ENCODE data around the gene C2orf81.

The C2orf81 gene

DNA sequence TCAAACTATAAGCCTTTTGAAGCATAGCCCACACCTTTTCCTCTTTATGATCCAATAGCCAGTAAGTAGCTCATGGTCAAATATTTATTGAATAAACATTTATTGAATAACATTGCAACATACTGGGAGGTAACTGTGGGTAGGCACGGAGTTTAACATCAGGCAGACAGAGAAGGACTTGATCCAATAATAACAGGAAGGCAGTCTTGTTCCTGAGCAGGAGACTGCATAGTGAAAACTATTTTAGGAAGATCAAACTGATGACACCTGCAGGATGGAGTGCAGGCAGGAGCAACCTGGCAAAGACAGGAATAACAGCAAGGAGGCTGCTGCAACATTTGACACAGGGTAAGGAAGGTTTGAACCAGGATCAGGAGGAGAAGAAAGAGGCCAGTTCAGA, 38.2 kb downstream of the C2orf81 start:
- H3K27me3 ChIP-seq (ENCODE audit: insufficient read depth, poor library complexity, severe bottlenecking), result no peaks in the 10 kb centered on the region
- no peak for DNase-seq (ENCODE audit: low read depth in 1 of 2, low spot score in 1 of 2)
- no peak overlapping the region for H3K27ac ChIP-seq (replicated peaks)

DNA sequence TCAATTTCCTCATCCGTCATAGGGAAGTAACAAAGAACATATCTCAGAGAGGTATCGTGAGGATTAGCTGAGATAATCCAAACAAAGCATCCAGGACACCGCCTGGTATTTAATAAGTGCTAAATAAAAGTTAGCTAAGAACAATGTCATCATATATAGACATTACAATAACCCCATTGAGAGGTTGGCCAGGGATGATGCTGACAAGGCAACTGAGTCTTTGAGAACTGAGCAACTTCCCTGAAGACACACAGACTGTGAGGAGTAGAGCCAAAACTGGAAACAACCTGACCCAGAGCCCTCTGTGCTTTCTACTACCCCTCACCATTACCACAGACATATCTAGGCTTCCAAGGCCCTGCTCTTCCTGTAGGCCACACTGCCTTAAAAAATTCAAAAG, 39.7 kb downstream of the C2orf81 start:
- TF ChIP-seq GABPA (IDR thresholded peaks at IDR 0.05; ENCODE audit: low read depth) (no peak), POLR2AphosphoS5 (IDR thresholded peaks at IDR 0.05; ENCODE audit: low read depth) (no peak)
- no peak overlapping the region for H3K27ac ChIP-seq (replicated peaks)
- no peak for DNase-seq (ENCODE audit: low read depth in 1 of 2, low spot score in 1 of 2)
- H3K4me3 ChIP-seq (replicated peaks; ENCODE audit: insufficient read depth, low read length), result no peak overlapping the region
- H3K27me3 ChIP-seq (ENCODE audit: insufficient read depth, poor library complexity, severe bottlenecking), result no peaks in the 10 kb centered on the region

More for the DNA sequence above, 38.2 kb downstream of the C2orf81 start:
- H3K4me3 ChIP-seq (replicated peaks; ENCODE audit: insufficient read depth, low read length), result no peak overlapping the region
- TF ChIP-seq, protein P1, sequence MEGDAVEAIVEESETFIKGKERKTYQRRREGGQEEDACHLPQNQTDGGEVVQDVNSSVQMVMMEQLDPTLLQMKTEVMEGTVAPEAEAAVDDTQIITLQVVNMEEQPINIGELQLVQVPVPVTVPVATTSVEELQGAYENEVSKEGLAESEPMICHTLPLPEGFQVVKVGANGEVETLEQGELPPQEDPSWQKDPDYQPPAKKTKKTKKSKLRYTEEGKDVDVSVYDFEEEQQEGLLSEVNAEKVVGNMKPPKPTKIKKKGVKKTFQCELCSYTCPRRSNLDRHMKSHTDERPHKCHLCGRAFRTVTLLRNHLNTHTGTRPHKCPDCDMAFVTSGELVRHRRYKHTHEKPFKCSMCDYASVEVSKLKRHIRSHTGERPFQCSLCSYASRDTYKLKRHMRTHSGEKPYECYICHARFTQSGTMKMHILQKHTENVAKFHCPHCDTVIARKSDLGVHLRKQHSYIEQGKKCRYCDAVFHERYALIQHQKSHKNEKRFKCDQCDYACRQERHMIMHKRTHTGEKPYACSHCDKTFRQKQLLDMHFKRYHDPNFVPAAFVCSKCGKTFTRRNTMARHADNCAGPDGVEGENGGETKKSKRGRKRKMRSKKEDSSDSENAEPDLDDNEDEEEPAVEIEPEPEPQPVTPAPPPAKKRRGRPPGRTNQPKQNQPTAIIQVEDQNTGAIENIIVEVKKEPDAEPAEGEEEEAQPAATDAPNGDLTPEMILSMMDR (IDR thresholded peaks at IDR 0.05; ENCODE audit: insufficient read depth, low read length), result no peak
- TF ChIP-seq SPI1 (IDR thresholded peaks at IDR 0.05; ENCODE audit: borderline replicate concordance, low read depth) (no peak), GABPA (IDR thresholded peaks at IDR 0.05; ENCODE audit: low read depth) (no peak)

DNA sequence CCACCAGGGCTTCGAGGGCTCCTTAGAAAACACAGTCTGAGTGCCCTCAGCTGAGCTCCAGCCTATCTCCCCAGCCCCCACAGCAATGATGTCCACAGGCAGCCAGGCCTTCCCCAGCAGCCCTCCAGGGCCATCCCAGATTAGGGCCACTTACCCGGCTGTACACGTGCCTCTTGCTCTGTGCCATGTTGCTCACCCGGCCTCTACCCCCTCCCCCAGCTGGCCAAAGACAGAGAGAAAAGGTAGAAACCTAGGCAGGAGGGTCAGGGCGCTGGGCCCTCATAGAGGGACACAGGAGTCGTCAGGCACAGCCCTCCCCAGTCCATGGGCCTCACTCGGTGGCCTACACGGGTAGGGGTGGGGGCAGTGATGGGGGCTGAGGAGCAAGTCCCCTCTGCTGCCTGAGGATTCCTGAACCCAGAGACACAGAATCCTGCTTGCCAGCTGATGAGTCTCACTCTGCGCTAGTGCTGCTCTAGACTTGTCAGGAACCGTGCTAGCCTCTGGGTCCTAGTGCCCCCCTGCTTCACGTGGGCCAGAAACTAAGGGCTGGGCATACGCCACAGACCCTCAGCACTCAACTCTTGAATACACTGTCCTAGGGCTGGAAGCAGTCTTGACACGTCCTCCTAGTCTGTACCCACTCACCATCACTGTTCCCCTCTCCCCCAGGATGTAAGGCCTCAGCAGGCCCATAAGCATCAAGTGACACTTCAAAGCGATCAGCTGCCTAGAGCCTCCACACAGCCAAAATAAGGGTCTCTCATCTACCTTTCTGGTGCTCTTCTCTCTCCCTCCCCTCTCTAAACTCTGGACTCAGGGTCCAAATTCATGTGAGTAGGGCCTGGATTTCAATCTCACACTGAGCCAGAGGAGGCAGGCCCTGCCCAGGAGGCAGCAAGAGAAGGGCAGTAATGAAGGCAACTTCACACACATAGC, 41.3 kb downstream of the C2orf81 start, which contains the start of gene DCTN1:
TSS of gene DCTN1 (minus strand) at position 461 of the 939 bp plus-strand sequence. CDS start at position 187, 274 bp downstream.
- Histone ChIP-seq H3K4me3 (replicated peaks; ENCODE audit: insufficient read depth, low read length) (no peak within 1 kb of the TSS), H3K27me3 (ENCODE audit: insufficient read depth, poor library complexity, severe bottlenecking) (no peaks in the 10 kb centered on the region), H3K27ac (replicated peaks) (no peak within 1 kb of the TSS)
- DNase-seq (ENCODE audit: low read depth in 1 of 2, low spot score in 1 of 2), result no peak
- TF ChIP-seq, protein P2, sequence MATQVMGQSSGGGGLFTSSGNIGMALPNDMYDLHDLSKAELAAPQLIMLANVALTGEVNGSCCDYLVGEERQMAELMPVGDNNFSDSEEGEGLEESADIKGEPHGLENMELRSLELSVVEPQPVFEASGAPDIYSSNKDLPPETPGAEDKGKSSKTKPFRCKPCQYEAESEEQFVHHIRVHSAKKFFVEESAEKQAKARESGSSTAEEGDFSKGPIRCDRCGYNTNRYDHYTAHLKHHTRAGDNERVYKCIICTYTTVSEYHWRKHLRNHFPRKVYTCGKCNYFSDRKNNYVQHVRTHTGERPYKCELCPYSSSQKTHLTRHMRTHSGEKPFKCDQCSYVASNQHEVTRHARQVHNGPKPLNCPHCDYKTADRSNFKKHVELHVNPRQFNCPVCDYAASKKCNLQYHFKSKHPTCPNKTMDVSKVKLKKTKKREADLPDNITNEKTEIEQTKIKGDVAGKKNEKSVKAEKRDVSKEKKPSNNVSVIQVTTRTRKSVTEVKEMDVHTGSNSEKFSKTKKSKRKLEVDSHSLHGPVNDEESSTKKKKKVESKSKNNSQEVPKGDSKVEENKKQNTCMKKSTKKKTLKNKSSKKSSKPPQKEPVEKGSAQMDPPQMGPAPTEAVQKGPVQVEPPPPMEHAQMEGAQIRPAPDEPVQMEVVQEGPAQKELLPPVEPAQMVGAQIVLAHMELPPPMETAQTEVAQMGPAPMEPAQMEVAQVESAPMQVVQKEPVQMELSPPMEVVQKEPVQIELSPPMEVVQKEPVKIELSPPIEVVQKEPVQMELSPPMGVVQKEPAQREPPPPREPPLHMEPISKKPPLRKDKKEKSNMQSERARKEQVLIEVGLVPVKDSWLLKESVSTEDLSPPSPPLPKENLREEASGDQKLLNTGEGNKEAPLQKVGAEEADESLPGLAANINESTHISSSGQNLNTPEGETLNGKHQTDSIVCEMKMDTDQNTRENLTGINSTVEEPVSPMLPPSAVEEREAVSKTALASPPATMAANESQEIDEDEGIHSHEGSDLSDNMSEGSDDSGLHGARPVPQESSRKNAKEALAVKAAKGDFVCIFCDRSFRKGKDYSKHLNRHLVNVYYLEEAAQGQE (IDR thresholded peaks at IDR 0.05; ENCODE audit: insufficient replicate concordance, low read depth), result no peak
- TF ChIP-seq POLR2AphosphoS5 (IDR thresholded peaks at IDR 0.05; ENCODE audit: low read depth), result no peak

DNA sequence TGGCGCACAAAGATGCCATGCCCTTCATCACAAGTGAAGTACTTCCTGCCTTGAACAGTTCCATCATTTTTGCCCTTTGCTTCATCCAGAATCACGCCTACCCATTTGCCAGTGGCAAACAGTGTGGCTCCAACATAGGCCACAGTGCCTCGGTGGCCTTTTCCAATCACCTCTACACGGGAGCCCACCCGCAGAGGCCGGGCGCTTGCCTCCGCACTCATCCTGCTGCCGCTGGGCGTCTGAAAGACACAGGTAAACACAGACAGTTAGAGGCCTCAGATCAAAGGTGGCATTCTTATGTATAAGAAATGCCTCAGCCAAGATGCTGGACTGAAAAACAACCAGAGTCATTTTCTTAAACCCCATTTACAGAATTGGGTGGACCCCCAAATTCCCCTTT, 43.4 kb downstream of the C2orf81 start:
- Histone ChIP-seq H3K27me3 (ENCODE audit: insufficient read depth, poor library complexity, severe bottlenecking) (no peaks in the 10 kb centered on the region), H3K27ac (replicated peaks) (no peak overlapping the region), H3K4me3 (replicated peaks; ENCODE audit: insufficient read depth, low read length) (no peak overlapping the region)
- TF ChIP-seq, protein P2 (IDR thresholded peaks at IDR 0.05; ENCODE audit: insufficient replicate concordance, low read depth), result no peak
- TF ChIP-seq, protein P1 (IDR thresholded peaks at IDR 0.05; ENCODE audit: insufficient read depth, low read length), result no peak
- TF ChIP-seq GABPA (IDR thresholded peaks at IDR 0.05; ENCODE audit: low read depth), result no peak
- TF ChIP-seq SPI1 (IDR thresholded peaks at IDR 0.05; ENCODE audit: borderline replicate concordance, low read depth), result no peak
- no peak for TF ChIP-seq POLR2AphosphoS5 (IDR thresholded peaks at IDR 0.05; ENCODE audit: low read depth)
- DNase-seq (ENCODE audit: low read depth in 1 of 2, low spot score in 1 of 2), result no peak

Measured in HL-60 (cell line).